GM21423 (cell line): ENCODE data around the gene ARID5B.
A peak's percentile ranks its signal among the peaks of the same experiment; 100 is the strongest.

Experiments used
- ATAC-seq: cut with Tn5 transposase; IDR thresholded peaks from one replicate; pipeline ENCODE4 v1.9.1; 2021; ENCODE audit warnings: mild to moderate bottlenecking, moderate library complexity; ENCODE audit not compliant: unreplicated experiment

The ARID5B gene

GRCh38 chr10:61887772-61888171, 13.7 kb upstream of the ARID5B start:
- no peak for ATAC-seq

- no peak for ATAC-seq
These were observed 12.8 kb upstream of the ARID5B start for GRCh38 chr10:61888744-61889143.

GRCh38 chr10:61890430-61890829, 11.1 kb upstream of the ARID5B start:
- ATAC-seq = no peak

DNA sequence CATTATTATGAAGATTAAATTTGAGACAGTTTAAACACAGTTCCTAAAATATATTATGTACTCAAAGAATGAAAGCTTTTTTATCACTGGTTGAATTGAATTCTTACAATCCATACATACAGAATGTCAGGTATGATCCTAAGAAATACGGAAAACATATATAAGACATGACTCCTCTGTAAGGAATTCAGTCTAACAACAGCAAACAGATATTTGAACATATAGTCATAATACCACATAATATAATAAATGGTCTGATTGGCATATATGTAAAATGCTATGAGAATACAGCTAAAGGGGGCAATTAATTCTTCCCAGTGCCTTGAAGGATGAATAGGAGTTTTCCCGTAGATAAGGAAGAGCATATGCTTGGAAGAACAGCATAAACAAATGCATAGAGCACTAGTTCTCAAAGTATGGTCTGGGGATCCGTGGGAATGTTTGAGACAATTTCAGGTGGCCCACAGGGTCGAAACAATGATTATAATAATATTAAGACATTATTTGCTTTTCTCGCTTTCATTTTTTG, 10.6 kb upstream of the ARID5B start:
- no peak for ATAC-seq

GRCh38 chr10:61891906-61892585, 9.5 kb upstream of the ARID5B start:
- no peak for ATAC-seq

- ATAC-seq = no peak
These were observed 8.5 kb upstream of the ARID5B start for GRCh38 chr10:61892961-61893360.

DNA sequence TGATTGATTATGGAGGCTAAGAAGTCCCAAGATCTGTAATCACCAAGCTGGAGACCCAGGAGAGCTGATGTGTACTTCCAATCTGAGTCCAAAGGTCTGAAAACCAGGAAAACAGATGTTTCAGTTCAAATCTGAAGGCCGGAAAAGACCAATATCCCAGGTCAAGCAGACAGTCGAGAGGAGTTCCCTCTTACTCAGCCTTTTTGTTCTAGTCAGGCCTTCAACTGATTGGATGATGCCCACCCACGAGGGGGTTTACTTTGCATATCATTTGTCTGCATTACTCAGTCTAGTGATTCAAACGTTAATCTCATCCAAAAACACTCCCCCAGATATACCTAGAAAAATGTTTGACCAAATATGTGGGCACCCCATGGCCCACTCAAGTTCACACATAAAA, 7.4 kb upstream of the ARID5B start:
- ATAC-seq = no peak

DNA sequence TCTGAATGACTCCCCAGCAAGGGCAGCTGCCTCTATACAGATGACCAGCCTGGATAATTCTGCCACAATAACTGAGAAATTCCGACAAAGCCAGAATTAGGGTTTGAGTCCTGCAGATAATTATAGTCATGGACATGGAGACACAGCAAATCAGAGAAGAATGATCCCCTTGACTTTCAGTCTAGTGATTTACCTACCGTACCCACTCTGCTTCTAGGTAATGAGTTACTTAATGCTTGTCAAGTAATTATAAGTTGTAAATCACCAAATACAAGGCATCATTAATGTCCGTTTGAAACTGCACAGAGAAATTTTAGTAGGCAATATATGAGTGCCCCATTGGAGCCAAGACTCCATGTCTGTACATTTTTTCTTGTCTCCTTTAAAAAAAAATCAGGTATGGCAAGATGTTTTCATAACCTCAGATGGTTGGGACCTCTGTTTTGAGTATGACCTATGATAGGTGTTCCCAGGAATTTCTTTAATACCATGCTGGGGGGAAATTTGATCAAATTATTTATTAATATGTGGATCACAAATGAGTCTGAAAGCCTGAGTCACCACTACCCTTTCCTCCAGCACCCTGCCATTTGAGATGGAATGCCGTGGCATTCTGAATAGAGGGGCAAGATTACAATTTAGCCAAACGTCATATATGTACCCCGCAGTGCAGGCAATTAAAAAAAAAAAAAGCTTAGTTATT, 5.5 kb upstream of the ARID5B start:
- ATAC-seq = no peak

DNA sequence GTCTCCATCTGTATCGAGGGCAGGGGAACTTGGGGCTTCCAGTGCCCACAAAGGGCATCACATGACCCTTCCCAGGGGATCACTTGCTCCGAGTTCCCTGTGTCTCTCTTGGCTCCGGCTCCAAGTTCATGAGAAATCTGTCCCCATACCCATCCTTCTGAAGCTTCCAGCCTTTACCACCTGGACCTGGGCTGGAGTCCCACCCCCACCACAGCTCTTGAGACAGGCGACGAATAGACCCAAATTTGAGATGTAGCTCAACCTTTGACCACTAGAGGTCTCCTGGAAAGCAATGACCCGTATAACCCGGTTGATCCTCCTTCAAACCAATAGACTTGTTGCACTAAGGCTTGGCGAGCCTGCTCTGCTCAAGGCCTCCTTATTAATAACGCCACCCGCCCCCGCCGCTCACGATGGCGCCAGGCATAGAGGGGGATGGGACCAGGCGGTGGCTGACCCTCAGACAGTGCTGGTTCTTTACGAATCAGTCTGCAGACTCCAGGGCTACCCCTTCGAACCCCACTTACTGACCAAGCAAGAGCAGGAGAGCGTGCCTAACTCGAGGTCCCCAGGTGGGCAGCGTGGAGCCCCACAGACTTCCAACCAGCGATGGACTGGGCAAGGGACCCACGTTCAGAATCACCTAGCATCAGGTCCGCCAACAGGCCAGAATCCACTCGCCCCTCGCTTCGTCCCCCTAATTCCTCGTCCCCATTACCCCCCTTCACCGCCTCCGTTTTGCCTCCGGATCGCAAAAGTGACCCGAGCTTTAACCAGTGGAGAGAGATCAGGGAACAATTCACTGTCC, 4.4 kb upstream of the ARID5B start:
- ATAC-seq = peak; percentile 62

DNA sequence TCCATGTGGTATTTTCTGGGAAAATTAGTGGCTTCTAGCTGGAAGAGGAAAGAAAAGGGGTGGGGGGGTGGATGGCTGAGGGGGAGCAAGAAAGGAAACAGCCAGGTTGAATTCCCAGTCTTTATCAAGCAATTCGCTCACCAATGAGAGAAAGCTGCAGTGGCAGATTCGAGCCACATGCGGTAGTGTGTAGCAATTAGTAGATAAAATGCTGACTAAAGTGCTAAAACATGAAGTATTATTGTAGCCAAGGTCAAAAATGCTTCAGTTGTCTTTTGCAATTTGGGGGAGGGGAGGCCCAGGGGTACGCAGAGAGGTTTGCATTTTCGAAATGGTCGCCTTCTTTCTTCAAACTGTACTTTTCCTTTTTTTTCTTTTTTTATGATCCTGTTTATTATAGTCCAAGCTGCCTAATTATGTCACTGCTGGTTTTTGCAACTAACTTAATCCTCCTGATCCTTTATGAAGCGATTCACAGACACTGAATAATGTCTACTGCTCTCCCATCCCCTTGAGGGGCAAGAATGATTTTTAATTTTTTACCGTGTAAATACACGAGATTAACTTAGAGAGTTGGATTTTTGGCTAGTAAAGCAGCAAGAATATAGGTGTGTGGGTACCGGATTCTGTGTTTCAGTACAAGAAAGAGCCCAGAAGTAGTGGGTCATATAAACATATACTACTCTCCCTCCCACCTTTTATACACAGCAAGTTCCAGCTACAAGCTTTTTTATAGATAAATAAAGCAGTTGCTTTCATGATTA, 3.6 kb upstream of the ARID5B start:
- ATAC-seq = no peak

- no peak for ATAC-seq
These were observed 3.1 kb upstream of the ARID5B start for GRCh38 chr10:61898435-61898778.

DNA sequence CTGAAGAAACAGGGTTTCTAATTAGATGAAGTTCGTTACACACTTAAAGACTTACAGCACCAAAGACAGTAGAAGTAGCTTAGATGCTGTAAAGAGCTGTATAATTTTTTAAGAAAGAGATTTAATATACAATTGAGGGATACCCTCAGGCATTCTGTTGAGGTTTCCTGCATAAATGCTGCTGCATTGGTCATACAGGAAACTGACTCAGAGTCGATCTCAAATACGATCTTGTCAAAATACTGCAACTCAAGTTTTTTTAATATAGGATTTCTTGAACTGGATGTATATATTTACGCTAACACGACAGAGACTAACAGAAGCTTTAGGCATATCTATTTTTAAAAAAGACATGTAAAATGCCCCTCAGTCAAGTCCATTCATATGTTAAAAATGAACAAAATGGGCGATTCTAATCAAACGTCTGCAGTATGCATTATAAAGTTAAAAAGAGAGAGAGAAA, 2.4 kb upstream of the ARID5B start:
- ATAC-seq = no peak

DNA sequence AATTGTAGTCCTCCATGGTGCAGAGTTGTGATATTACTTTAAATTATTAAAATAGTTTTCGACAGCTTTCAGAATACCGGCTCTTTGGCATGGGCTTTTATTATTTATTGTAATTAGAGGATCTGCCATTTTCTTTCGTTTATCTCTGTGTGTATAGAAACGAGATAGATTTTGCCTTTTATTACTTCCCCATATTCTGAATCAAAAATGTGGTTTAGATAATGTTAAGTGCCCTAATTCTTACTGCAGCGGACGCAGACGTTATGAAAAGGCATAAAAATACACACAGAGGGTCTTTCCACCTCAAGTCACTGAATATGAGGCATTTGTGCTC, 1.9 kb upstream of the ARID5B start:
- ATAC-seq = no peak

DNA sequence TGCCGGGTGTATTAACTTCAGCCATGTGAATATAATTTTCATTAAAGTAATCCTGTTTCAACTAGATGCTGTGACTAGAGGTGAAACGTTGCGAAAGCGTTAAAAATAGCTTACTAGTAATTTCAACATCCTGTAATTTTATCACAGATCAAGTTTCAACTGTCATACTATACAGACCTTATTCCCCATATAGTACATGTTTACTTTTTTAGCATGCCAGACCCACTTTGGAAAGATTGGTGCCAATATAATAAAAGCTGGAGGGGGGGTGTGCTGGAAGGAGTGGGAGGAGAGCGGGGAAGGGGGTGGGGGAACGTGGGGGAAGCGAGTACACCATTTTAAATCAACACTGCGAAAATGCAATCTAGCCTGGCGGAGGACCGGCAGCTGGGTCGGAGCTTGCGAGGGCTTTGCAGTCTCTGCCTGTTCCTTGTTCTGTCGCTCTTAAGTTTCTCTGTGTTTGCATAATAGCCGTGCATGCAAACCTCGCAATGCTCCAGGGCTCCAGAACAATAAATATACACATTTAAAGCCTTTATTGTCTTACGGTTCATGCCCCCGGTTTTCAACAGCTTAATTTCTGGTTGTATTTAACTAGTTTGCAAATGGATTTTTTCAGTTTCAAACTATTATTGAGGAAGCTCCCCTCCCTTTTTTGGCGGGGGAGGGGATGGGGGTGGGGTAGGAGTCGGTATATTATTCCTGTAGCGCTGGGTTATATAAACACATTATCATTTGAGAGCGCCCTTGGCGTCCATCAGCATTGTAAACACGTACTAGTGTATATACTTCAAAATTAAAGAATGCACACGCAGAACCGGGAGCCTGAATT, 1.3 kb upstream of the ARID5B start:
- ATAC-seq = peak; percentile 30

- ATAC-seq = no peak
These were observed 438 bp downstream of the ARID5B start for GRCh38 chr10:61901829-61902444.

GRCh38 chr10:61902445-61903220, 1.1 kb downstream of the ARID5B start:
- peak; percentile 10 for ATAC-seq

DNA sequence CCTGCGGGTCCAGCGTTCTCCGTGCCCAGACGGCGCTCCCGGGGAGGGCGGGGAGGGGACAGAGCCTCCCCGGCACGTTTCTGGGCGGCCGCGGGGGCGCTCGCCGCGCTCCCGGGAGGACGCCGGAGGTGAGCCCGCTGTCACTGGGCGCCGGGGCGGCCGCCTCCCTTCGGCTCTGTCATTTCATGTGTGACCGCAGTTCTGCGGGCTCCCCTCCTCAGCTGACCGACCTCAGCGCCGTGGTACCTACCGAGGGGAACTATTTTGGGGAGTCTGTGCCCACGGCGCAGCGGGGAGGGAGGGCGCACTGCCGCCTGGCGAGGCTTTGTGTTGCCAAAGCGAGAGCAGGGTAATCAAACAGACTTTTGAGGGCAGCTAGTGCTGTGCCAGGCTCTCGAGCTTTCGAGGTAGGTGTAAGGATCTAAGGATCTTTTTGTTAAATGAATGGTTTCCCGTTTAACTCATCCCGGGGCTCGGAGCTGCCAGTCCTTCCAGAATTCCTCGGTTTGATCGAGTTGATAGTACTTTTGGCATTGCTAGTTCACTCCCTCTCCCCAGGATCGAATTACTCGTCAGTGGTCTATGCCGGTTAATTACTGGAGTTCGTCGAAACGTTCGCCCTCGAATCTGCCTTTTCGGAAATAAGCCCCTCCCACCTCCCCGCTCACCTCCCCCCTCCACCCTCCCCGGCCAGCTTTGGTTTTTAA, 1.9 kb downstream of the ARID5B start:
- peak; percentile 57 for ATAC-seq

DNA sequence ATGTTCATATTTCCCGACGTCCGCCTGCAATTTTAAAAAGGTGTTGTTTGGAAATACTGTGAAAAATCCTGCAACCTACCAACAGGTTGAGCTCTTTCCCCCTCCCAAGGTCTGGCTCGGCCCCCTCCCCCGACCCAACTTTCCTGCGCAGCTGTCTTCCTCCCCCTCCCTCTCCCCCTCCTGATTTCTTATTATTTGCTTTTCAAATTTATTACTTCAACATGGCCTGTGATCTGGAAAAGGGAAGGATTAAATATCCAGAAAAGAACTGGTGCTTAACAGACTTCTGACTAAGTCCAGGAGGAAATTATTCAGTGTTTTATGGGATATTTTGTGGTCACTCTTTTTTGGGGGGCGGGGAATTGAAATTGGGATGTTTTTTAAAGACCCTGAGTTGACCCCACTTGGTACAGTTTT, 2.4 kb downstream of the ARID5B start:
- ATAC-seq = no peak
